Measurements from ENCODE around the gene GYPC. TPM values are rescaled to one million over a fixed set of nuclear protein-coding genes. Genes with fewer than 3 reads are reported as not detected.

Gene GYPC
- total RNA-seq, result 100 to 1,000 TPM; 150 to 155 TPM

- Mint-ChIP-seq H3K4me3 (peak within 1 kb of the TSS; percentile 100), H3K9me3 (peaks cover 7% of the 10 kb centered on the region), H3K27ac (peak within 1 kb of the TSS; percentile 100), H3K27me3 (ENCODE audit: low read depth) (no peaks in the 10 kb centered on the region), H3K4me1 (ENCODE audit: low read depth) (peaks cover 42% of the 10 kb centered on the region), H3K36me3 (ENCODE audit: low read depth) (peaks cover 36% of the 10 kb centered on the region)
- intact Hi-C loops (cut with micrococcal nuclease), result loop anchor here (5.0 kb wide), 4 partner anchors 353 to 1372 kb away; partner anchors contain the start of genes MAP3K2 and SAP130
- peak; percentile 68 for DNase-seq
- CTCF ChIA-PET, result interaction anchor here (1.6 kb wide), 1 partner anchor 21 kb away, joined by 3 read pairs; no protein-coding TSS in a partner anchor
Observed at GRCh38 chr2:126655500-126656430, at the start of gene GYPC. Gene GYPC (plus strand): TSS chr2:126656158. CDS start chr2:126656264, 106 bp downstream.

GRCh38 chr2:126614524-126615227 is 41.3 kb upstream of the GYPC start:
- Mint-ChIP-seq H3K4me1 (ENCODE audit: low read depth) (no peaks in the 10 kb centered on the region), H3K9me3 (no peaks in the 10 kb centered on the region), H3K36me3 (ENCODE audit: low read depth) (no peaks in the 10 kb centered on the region), H3K27ac (no peak overlapping the region), H3K4me3 (no peak overlapping the region), H3K27me3 (ENCODE audit: low read depth) (no peaks in the 10 kb centered on the region)
- CTCF ChIA-PET, result no interaction called here
- DNase-seq, result no peak
- intact Hi-C loops (cut with micrococcal nuclease), result loop anchor here (5.0 kb wide), 1 partner anchor 163 kb away; no protein-coding TSS in a partner anchor

GRCh38 chr2:126616606-126617069 is 39.3 kb upstream of the GYPC start:
- intact Hi-C loops (cut with micrococcal nuclease), result loop anchor here (5.0 kb wide), 1 partner anchor 161 kb away; no protein-coding TSS in a partner anchor
- no peak for DNase-seq
- CTCF ChIA-PET, result no interaction called here
- H3K27me3 Mint-ChIP-seq (ENCODE audit: low read depth), result no peaks in the 10 kb centered on the region
- H3K27ac Mint-ChIP-seq, result no peak overlapping the region
- H3K36me3 Mint-ChIP-seq (ENCODE audit: low read depth), result no peaks in the 10 kb centered on the region
- H3K9me3 Mint-ChIP-seq, result peaks cover 1% of the 10 kb centered on the region
- no peak overlapping the region for H3K4me3 Mint-ChIP-seq
- H3K4me1 Mint-ChIP-seq (ENCODE audit: low read depth), result no peaks in the 10 kb centered on the region

GRCh38 chr2:126620302-126620701 is 35.7 kb upstream of the GYPC start:
- Mint-ChIP-seq H3K36me3 (ENCODE audit: low read depth) (no peaks in the 10 kb centered on the region), H3K27ac (no peak overlapping the region), H3K4me3 (no peak overlapping the region), H3K4me1 (ENCODE audit: low read depth) (no peaks in the 10 kb centered on the region), H3K9me3 (peaks cover 1% of the 10 kb centered on the region), H3K27me3 (ENCODE audit: low read depth) (no peaks in the 10 kb centered on the region)
- DNase-seq, result no peak
- intact Hi-C loops (cut with micrococcal nuclease), result no loop called here
- CTCF ChIA-PET, result no interaction called here

GRCh38 chr2:126623000-126623399 is 33.0 kb upstream of the GYPC start:
- no peak overlapping the region for H3K27ac Mint-ChIP-seq
- no peaks in the 10 kb centered on the region for H3K27me3 Mint-ChIP-seq (ENCODE audit: low read depth)
- no peaks in the 10 kb centered on the region for H3K36me3 Mint-ChIP-seq (ENCODE audit: low read depth)
- no peaks in the 10 kb centered on the region for H3K4me1 Mint-ChIP-seq (ENCODE audit: low read depth)
- CTCF ChIA-PET, result no interaction called here
- intact Hi-C loops (cut with micrococcal nuclease), result no loop called here
- H3K4me3 Mint-ChIP-seq, result no peak overlapping the region
- H3K9me3 Mint-ChIP-seq, result peaks cover 1% of the 10 kb centered on the region
- DNase-seq, result no peak

- Mint-ChIP-seq H3K9me3 (no peaks in the 10 kb centered on the region), H3K36me3 (ENCODE audit: low read depth) (no peaks in the 10 kb centered on the region), H3K4me1 (ENCODE audit: low read depth) (no peaks in the 10 kb centered on the region), H3K27ac (no peak overlapping the region), H3K27me3 (ENCODE audit: low read depth) (no peaks in the 10 kb centered on the region), H3K4me3 (no peak overlapping the region)
- CTCF ChIA-PET, result interaction anchor here (1.1 kb wide), 1 partner anchor 259 kb away, joined by 3 read pairs; no protein-coding TSS in a partner anchor
- no peak for DNase-seq
- intact Hi-C loops (cut with micrococcal nuclease), result no loop called here
Observed at GRCh38 chr2:126627643-126628042, 28.3 kb upstream of the GYPC start.

GRCh38 chr2:126634273-126634861 is 21.6 kb upstream of the GYPC start:
- CTCF ChIA-PET, result interaction anchor here (1.0 to 2.6 kb wide), 8 partner anchors 10 to 235 kb away, joined by 3 to 12 read pairs (median 4); partner anchors contain the start of gene GYPC
- intact Hi-C loops (cut with micrococcal nuclease), result loop anchor here (2.0 kb wide), 2 partner anchors 106 to 390 kb away; no protein-coding TSS in a partner anchor
- Mint-ChIP-seq H3K9me3 (no peaks in the 10 kb centered on the region), H3K4me1 (ENCODE audit: low read depth) (no peaks in the 10 kb centered on the region), H3K27me3 (ENCODE audit: low read depth) (no peaks in the 10 kb centered on the region), H3K27ac (no peak overlapping the region), H3K36me3 (ENCODE audit: low read depth) (no peaks in the 10 kb centered on the region), H3K4me3 (no peak overlapping the region)
- peak; percentile 45 for DNase-seq

GRCh38 chr2:126635281-126635680 is 20.7 kb upstream of the GYPC start:
- intact Hi-C loops (cut with micrococcal nuclease), result loop anchor here (2.0 kb wide), 2 partner anchors 106 to 390 kb away; no protein-coding TSS in a partner anchor
- CTCF ChIA-PET, result interaction anchor here (1.0 to 2.6 kb wide), 6 partner anchors 20 to 141 kb away, joined by 3 to 12 read pairs (median 4); partner anchors contain the start of gene GYPC
- no peak for DNase-seq
- no peaks in the 10 kb centered on the region for H3K36me3 Mint-ChIP-seq (ENCODE audit: low read depth)
- H3K27me3 Mint-ChIP-seq (ENCODE audit: low read depth), result no peaks in the 10 kb centered on the region
- no peaks in the 10 kb centered on the region for H3K9me3 Mint-ChIP-seq
- no peak overlapping the region for H3K4me3 Mint-ChIP-seq
- no peak overlapping the region for H3K27ac Mint-ChIP-seq
- no peaks in the 10 kb centered on the region for H3K4me1 Mint-ChIP-seq (ENCODE audit: low read depth)

GRCh38 chr2:126635736-126636135 is 20.2 kb upstream of the GYPC start:
- no peak for DNase-seq
- no peak overlapping the region for H3K4me3 Mint-ChIP-seq
- no peaks in the 10 kb centered on the region for H3K36me3 Mint-ChIP-seq (ENCODE audit: low read depth)
- CTCF ChIA-PET, result interaction anchor here (1.2 to 2.6 kb wide), 3 partner anchors 47 to 141 kb away, joined by 3 to 12 read pairs (median 4); no protein-coding TSS in a partner anchor
- no peaks in the 10 kb centered on the region for H3K27me3 Mint-ChIP-seq (ENCODE audit: low read depth)
- H3K27ac Mint-ChIP-seq, result no peak overlapping the region
- intact Hi-C loops (cut with micrococcal nuclease), result loop anchor here (2.0 kb wide), 2 partner anchors 107 to 391 kb away; no protein-coding TSS in a partner anchor
- no peaks in the 10 kb centered on the region for H3K4me1 Mint-ChIP-seq (ENCODE audit: low read depth)
- no peaks in the 10 kb centered on the region for H3K9me3 Mint-ChIP-seq

- H3K36me3 Mint-ChIP-seq (ENCODE audit: low read depth), result no peaks in the 10 kb centered on the region
- no peaks in the 10 kb centered on the region for H3K27me3 Mint-ChIP-seq (ENCODE audit: low read depth)
- no peaks in the 10 kb centered on the region for H3K4me1 Mint-ChIP-seq (ENCODE audit: low read depth)
- intact Hi-C loops (cut with micrococcal nuclease), result no loop called here
- no peak for DNase-seq
- no peaks in the 10 kb centered on the region for H3K9me3 Mint-ChIP-seq
- no peak overlapping the region for H3K27ac Mint-ChIP-seq
- CTCF ChIA-PET, result interaction anchor here (1.2 kb wide), 1 partner anchor 140 kb away, joined by 3 read pairs; no protein-coding TSS in a partner anchor
- H3K4me3 Mint-ChIP-seq, result no peak overlapping the region
Observed at GRCh38 chr2:126637386-126637785, 18.6 kb upstream of the GYPC start.

GRCh38 chr2:126638746-126639145 is 17.2 kb upstream of the GYPC start:
- no peaks in the 10 kb centered on the region for H3K4me1 Mint-ChIP-seq (ENCODE audit: low read depth)
- CTCF ChIA-PET, result no interaction called here
- intact Hi-C loops (cut with micrococcal nuclease), result no loop called here
- H3K9me3 Mint-ChIP-seq, result no peaks in the 10 kb centered on the region
- H3K4me3 Mint-ChIP-seq, result no peak overlapping the region
- H3K27ac Mint-ChIP-seq, result no peak overlapping the region
- H3K36me3 Mint-ChIP-seq (ENCODE audit: low read depth), result no peaks in the 10 kb centered on the region
- no peaks in the 10 kb centered on the region for H3K27me3 Mint-ChIP-seq (ENCODE audit: low read depth)
- no peak for DNase-seq

- H3K27me3 Mint-ChIP-seq (ENCODE audit: low read depth), result no peaks in the 10 kb centered on the region
Observed at GRCh38 chr2:126639276-126639675, 16.7 kb upstream of the GYPC start.

More at GRCh38 chr2:126639276-126639675, 16.7 kb upstream of the GYPC start:
- Mint-ChIP-seq H3K36me3 (ENCODE audit: low read depth) (no peaks in the 10 kb centered on the region), H3K27ac (no peak overlapping the region), H3K4me1 (ENCODE audit: low read depth) (no peaks in the 10 kb centered on the region), H3K4me3 (no peak overlapping the region), H3K9me3 (no peaks in the 10 kb centered on the region)
- CTCF ChIA-PET, result no interaction called here
- DNase-seq, result no peak
- intact Hi-C loops (cut with micrococcal nuclease), result no loop called here

All from activated naive CD4-positive, alpha-beta T cell treated with anti-CD3 and anti-CD28 coated beads for 36 hours (primary cell).